IPS-15b (cell line): ENCODE results near the gene ZSCAN9.

Source experiments
- H3K27me3 ChIP-seq: one replicate; pipeline ENCODE4 v1.6.1; 2013; ENCODE audit warnings: low read length; ENCODE audit not compliant: control insufficient read depth, insufficient read depth
- H3K36me3 ChIP-seq: one replicate; pipeline ENCODE4 v1.6.1; 2013; ENCODE audit warnings: low read length; ENCODE audit not compliant: control insufficient read depth, insufficient read depth
- H3K4me1 ChIP-seq: one replicate; pipeline ENCODE4 v1.6.1; 2013; ENCODE audit warnings: mild to moderate bottlenecking, low read length; ENCODE audit not compliant: control insufficient read depth, insufficient read depth
- H3K4me3 ChIP-seq: one replicate; pipeline ENCODE4 v1.5.1; 2013; ENCODE audit warnings: low read depth, low read length
- H3K9ac ChIP-seq: one replicate; pipeline ENCODE4 v1.6.1; 2013; ENCODE audit warnings: low read depth, mild to moderate bottlenecking, low read length
- H3K9me3 ChIP-seq: one replicate; pipeline ENCODE4 v1.6.1; 2013; ENCODE audit warnings: mild to moderate bottlenecking, low read length; ENCODE audit not compliant: control insufficient read depth, insufficient read depth

ZSCAN9 gene

DNA sequence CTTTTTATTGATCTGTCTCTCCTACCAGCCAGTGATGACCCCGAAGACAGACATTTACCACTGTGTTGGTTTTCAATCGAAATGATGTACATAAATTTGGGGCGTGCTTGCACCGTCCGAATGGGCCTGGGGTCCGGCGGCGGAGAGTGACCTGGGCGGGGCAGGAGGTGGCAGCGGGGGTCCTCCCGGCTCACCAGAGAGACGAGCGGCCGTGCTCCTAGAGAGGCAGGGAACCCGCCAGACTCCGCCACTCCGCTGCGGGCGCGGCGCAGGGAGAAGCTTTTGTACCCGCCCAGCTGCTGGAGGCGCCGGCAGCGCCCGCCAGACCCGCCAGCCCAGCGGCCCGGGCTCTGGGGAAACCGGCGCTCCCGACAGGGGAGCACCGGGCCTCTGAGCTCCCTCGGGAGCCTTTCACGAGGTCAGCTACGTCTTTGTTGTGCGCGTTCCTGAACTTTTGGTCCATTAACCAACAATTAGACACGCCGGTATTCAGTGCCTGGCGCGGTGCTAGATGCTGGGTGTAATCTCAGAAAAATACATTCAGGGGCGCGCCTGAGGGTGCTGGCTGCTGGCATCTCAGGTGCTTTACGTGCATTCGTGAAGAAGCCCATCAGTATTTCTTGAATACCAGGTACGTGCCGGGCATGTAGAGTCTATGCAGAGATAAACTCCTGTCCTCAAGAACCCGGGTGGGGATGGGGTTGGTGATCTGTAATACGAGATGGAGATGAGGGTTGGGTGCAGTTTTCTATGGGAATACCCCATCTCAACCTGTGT lies 56.4 kb downstream of the ZSCAN9 start, which contains the start of gene PGBD1:
Gene PGBD1 (plus strand): TSS at position 285 of the 777 bp plus-strand sequence. CDS start 2,242 bp downstream, outside the sequence.
- Histone ChIP-seq H3K4me1 (peaks cover 3% of the 10 kb centered on the region), H3K4me3 (peak within 1 kb of the TSS; percentile 86), H3K9ac (peak within 1 kb of the TSS; percentile 71), H3K27me3 (no peaks in the 10 kb centered on the region), H3K36me3 (peaks cover 6% of the 10 kb centered on the region), H3K9me3 (no peaks in the 10 kb centered on the region)

- no peaks in the 10 kb centered on the region for H3K9me3 ChIP-seq
- H3K9ac ChIP-seq, result no peak overlapping the region
- H3K4me1 ChIP-seq, result peaks cover 3% of the 10 kb centered on the region
- peaks cover 13% of the 10 kb centered on the region for H3K36me3 ChIP-seq
- peak overlapping the region; percentile 86 for H3K4me3 ChIP-seq
- no peaks in the 10 kb centered on the region for H3K27me3 ChIP-seq
These were observed 57.9 kb downstream of the ZSCAN9 start for GRCh38 chr6:28282926-28283325.
